Fibroblast of skin of right biceps (primary cell): ENCODE measurements around the gene SLIT3.
"Not testable (repeated sequence)": the region's sequence is repeated elsewhere in the genome, so short reads cannot be mapped to it uniquely, and the experiment has no call there.

ENCODE experiments used
- DNase-seq: peaks from one replicate; pipeline ENCODE4 v3.0.0-alpha.2; 2013

The SLIT3 gene

GRCh38 chr5:169168280-169168679 lies 132.7 kb downstream of the SLIT3 start:
- no peak for DNase-seq

DNA sequence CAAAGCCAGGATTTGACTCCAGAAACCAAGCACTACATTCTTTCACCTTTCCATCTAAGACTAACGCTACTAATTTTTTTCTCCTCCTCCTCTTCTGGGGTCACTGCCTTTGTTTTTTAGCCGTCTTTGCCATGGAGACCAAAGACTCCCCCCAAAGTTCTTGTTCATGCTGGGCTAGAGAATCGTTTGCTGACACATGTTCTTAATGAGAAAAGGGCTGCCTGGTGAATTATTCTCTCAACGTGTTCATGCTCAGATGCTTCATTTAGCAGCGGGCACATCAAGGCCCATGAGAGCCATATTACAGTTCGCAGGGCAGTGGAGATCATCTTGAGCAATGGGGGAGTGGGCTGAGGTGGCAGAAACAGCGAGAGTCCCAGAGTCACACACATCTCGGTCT lies 134.9 kb downstream of the SLIT3 start:
- DNase-seq, result no peak

DNA sequence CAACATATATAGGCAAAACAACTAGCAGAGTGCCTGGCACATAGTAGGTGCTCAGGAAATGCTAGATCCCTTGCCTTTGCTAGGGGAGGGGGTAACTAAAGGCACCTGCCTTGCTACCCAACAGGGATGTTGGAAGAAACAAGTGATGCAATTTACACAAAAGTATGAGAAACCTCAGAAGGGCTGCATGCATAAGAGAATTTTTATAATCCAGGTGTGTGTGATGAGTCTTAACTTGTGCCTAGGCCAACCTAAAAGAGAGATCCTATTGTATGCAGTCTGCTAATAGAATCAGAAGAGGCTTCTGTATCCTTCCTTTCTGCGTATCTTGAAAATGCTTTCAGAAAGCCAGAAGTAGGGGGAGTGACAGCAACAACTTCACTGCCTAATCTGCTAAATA lies 135.9 kb downstream of the SLIT3 start:
- no peak for DNase-seq

- DNase-seq, result peak; percentile 83
Observed at GRCh38 chr5:169164481-169164925, 136.4 kb downstream of the SLIT3 start.

DNA sequence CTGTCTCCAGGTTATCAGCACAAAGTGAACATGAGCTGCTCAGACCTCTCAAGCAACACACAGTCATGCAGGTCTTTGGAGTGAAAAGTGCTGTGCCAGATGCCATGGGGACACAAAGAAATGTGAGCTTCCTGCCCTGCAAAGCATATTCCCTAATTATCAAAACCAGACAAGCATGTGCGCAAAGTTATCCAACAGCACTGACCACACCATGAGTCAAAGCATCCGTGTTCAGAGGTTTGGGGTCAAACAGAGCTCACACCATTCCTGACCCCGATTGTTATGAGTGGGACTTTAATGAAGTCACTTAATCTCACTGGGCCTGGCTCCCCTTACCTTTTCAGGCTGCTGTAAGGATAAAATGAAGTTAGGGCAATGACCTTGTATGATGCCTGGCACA lies 138.5 kb downstream of the SLIT3 start:
- DNase-seq, result peak; percentile 64

GRCh38 chr5:169161022-169161680 lies 139.8 kb downstream of the SLIT3 start:
- DNase-seq, result peak; percentile 79

GRCh38 chr5:169160405-169160901 lies 140.5 kb downstream of the SLIT3 start:
- peak; percentile 63 for DNase-seq

- DNase-seq, result no peak
Observed at GRCh38 chr5:169158764-169159163, 142.2 kb downstream of the SLIT3 start.

DNA sequence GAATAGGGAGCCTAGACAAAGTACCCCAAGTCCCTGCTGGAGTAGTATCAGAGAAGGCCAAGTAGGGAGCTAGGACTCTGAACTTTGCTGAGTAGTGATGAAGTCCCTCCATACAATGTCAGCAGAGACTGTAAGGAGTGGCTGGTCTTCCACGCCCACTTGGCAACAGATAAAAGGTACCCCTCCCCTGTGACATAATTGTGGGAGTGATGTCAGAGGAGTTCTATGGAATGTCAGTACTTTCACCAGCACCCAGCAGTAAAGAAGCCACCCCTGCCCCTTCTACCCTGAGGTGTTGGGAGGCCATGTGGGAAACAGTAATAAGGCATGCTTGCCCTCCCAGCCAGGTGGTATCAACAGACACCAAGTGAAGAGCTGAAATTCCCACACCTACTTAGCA lies 143.9 kb downstream of the SLIT3 start:
- DNase-seq, result peak; percentile 23

- no peak for DNase-seq
Observed at GRCh38 chr5:169154679-169155078, 146.3 kb downstream of the SLIT3 start.

GRCh38 chr5:169153405-169153804 lies 147.5 kb downstream of the SLIT3 start:
- no peak for DNase-seq

GRCh38 chr5:169152946-169153345 lies 148.0 kb downstream of the SLIT3 start:
- no peak for DNase-seq

GRCh38 chr5:169152453-169152852 lies 148.5 kb downstream of the SLIT3 start:
- DNase-seq, result no peak

- no peak for DNase-seq
Observed at GRCh38 chr5:169151051-169151805, 149.7 kb downstream of the SLIT3 start.

GRCh38 chr5:169150108-169150507 lies 150.8 kb downstream of the SLIT3 start:
- DNase-seq, result no peak

DNA sequence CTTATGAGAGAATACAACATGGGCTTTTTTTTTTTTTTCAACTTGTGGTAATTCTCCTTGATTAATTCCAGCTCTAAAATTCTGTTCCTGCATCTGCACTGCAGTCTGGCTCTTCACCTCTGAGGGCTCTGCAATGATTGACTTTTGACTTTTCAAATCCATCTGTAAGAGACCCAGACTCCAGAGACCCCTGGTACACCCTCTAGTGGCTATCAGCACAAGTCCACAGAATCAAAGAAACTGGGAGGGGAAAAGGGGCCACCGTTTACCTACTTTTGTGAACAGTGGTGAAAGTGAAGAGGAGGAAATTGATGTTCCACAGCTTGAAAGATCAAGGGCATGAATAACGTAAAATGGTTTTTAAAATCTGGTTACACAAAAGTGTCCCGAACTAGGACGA lies 151.6 kb downstream of the SLIT3 start:
- no peak for DNase-seq

- DNase-seq, result no peak
Observed at GRCh38 chr5:169148138-169148740, 152.7 kb downstream of the SLIT3 start.

GRCh38 chr5:169147534-169147933 lies 153.4 kb downstream of the SLIT3 start:
- DNase-seq, result no peak

- peak; percentile 21 for DNase-seq
Observed at GRCh38 chr5:169146158-169146557, 154.8 kb downstream of the SLIT3 start.

DNA sequence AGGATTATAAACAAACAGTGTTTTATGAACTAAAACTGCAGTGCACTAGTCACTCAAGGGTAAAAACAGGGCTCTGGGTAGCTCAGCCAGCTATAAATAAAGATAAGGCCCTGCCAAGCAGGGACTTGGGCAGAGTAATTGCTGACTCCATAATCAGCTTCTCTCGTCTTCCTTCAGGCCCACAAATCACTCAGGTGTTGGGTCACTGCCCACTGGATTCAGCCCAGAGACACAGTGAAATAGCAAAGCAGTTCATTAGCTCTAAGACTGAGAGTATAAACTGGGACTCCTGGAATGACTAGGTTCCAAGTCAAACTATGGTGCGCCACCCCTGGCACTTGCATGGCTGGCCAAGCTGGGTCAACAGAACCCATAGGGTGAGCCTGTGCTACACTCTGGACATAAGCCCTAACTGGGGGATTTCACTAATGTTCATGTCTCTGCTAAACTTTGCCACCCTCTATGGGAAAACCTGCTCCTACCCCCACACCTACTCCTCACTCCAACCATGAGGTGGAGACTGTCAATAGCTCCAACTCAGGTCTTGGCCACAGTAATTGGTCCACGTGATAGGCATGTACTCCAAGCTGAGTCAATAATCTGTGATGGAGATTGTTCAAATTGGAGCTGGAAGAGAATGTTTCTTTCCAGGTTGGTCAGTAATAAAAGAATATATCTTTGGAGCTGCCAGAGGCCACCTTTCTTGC lies 158.5 kb downstream of the SLIT3 start:
- DNase-seq, result no peak

DNA sequence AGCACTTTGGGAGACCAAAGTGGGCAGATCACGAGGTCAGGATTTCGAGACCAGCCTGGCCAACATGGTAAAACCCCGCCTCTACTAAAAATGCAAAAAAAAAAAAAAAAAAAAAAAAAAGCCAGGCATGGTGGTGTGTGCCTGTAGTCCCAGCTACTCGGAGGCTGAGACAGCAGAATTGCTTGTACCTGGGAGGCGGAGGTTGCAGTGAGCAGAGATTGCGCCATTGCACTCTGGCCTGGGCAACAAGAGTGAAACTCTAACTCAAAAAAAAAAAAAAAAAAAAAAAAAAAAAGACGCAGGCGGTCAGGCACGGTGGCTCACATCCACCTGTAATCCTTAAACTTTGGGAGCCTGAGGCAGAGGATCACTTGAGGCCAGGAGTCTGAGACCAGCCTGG lies 160.7 kb downstream of the SLIT3 start:
- DNase-seq, result not testable (repeated sequence)

DNA sequence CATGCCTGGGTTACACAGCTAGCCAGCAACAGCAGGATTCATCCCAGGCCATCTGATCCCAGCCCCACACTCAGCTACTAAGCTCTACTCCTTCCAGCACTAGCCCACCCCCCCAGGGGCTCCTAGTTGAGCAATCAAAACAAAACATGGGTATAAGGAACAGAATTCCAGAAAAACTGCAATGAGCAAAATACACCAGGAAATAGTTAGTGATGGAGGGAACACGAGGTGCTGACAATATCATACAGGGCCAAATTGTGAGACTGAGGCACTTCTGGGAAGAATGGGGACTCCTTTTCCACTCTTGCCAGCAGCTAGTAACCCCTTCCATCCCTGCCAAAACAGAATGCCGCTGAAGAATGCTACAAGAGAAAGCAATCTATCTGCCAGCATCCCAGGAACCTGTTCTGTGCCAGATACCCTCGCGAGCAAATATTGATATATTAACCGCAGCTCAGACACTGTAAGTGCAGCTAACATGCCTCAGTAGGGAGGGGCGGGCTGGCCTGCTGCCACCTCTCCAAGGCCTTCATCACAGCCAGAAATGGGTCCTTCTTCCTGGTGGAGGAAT lies 161.4 kb downstream of the SLIT3 start:
- DNase-seq, result peak; percentile 37

- DNase-seq, result no peak
Observed at GRCh38 chr5:169133531-169133930, 167.4 kb downstream of the SLIT3 start.
